Loucy (cell line): Measurements from ENCODE around the gene VAV1.
"Not testable (repeated sequence)": the region's sequence is repeated elsewhere in the genome, so short reads cannot be mapped to it uniquely, and the experiment has no call there.

Experiments
- H2AFZ ChIP-seq: fragments of 200-600 bp; sonication (generic); 2 replicates; pipeline ENCODE4 v1.6.0; 2016; ENCODE audit warnings: antibody characterized with exemption, mild to moderate bottlenecking, low read length, moderate library complexity
- H3F3A ChIP-seq: fragments of 200-600 bp; 2 replicates; pipeline ENCODE4 v1.6.0; 2016; ENCODE audit warnings: antibody characterized with exemption, low read depth, mild to moderate bottlenecking
- H3K27me3 ChIP-seq: fragments of 200-600 bp; sonication (generic); 2 replicates; pipeline ENCODE4 v1.6.1; 2014; ENCODE audit warnings: low read length, mild to moderate bottlenecking; ENCODE audit not compliant: insufficient read depth, poor library complexity, severe bottlenecking
- H3K36me3 ChIP-seq: fragments of 200-600 bp; sonication (generic); 2 replicates; pipeline ENCODE4 v1.6.1; 2016; ENCODE audit warnings: low read length; ENCODE audit not compliant: insufficient read depth
- H3K4me1 ChIP-seq: fragments of 200-600 bp; sonication (generic); 2 replicates; pipeline ENCODE4 v1.5.1; 2014; ENCODE audit warnings: low read length, mild to moderate bottlenecking; ENCODE audit not compliant: insufficient read depth, poor library complexity, severe bottlenecking
- H3K4me2 ChIP-seq: fragments of 200-600 bp; sonication (generic); 2 replicates; pipeline ENCODE4 v1.6.0; 2014; ENCODE audit warnings: antibody characterized with exemption, low read length, low read depth, mild to moderate bottlenecking; ENCODE audit not compliant: poor library complexity, severe bottlenecking
- H3K4me3 ChIP-seq: fragments of 200-600 bp; sonication (generic); 2 replicates; pipeline ENCODE4 v1.5.1; 2014; ENCODE audit warnings: low read length, mild to moderate bottlenecking, mixed read lengths; ENCODE audit not compliant: poor library complexity, severe bottlenecking
- H3K79me2 ChIP-seq: fragments of 200-600 bp; sonication (generic); 2 replicates; pipeline ENCODE4 v1.6.1; 2014; ENCODE audit warnings: low read length; ENCODE audit not compliant: insufficient read depth
- H3K9ac ChIP-seq: fragments of 200-600 bp; sonication (generic); 2 replicates; pipeline ENCODE4 v1.6.0; 2014; ENCODE audit warnings: mild to moderate bottlenecking, low read depth, low read length, moderate library complexity; ENCODE audit not compliant: poor library complexity, severe bottlenecking
- H3K9me2 ChIP-seq: fragments of 200-600 bp; sonication (generic); replicated peaks from 2 replicates; pipeline ENCODE4 v1.6.1; 2016; ENCODE audit warnings: low read depth, low read length, mixed read lengths
- H3K9me3 ChIP-seq: fragments of 200-600 bp; sonication (generic); 2 replicates; pipeline ENCODE4 v1.6.1; 2014; ENCODE audit warnings: mild to moderate bottlenecking, antibody characterized with exemption, low read length, low read depth; ENCODE audit not compliant: insufficient read depth
- H4K20me1 ChIP-seq: fragments of 200-600 bp; sonication (generic); 2 replicates; pipeline ENCODE4 v1.6.0; 2014; ENCODE audit warnings: antibody characterized with exemption, low read length, mild to moderate bottlenecking; ENCODE audit not compliant: insufficient read depth, poor library complexity, severe bottlenecking
- CTCF ChIP-seq: fragments of 200-600 bp; sonication (generic); conservative IDR thresholded peaks from 2 replicates; pipeline ENCODE4 v1.5.1; 2014; ENCODE audit warnings: mild to moderate bottlenecking, antibody characterized with exemption, low read length
- EZH2phosphoT487 ChIP-seq: fragments of 200-600 bp; IDR thresholded peaks from 2 replicates; pipeline ENCODE4 v1.6.1; 2018; ENCODE audit warnings: antibody characterized with exemption, mild to moderate bottlenecking, moderate library complexity, borderline replicate concordance

The VAV1 gene

GRCh38 chr19:6797646-6798045, 25.1 kb downstream of the VAV1 start:
- Histone ChIP-seq H3F3A (peaks cover 13% of the 10 kb centered on the region; the same call in 1 of the 2 replicates), H3K9me2 (no peaks in the 10 kb centered on the region), H3K4me2 (no peak overlapping the region), H3K9ac (no peak overlapping the region), H3K4me1 (peaks cover 22% of the 10 kb centered on the region), H3K27me3 (no peaks in the 10 kb centered on the region), H4K20me1 (peaks cover 41% of the 10 kb centered on the region), H3K36me3 (peaks cover 34% of the 10 kb centered on the region), H3K9me3 (no peaks in the 10 kb centered on the region), H3K4me3 (no peak overlapping the region), H2AFZ (no peak overlapping the region), H3K79me2 (peaks cover 85% of the 10 kb centered on the region)
- TF ChIP-seq CTCF (no peak), EZH2phosphoT487 (no peak)

GRCh38 chr19:6800160-6800790, 27.8 kb downstream of the VAV1 start:
- H2AFZ ChIP-seq, H3K27me3 ChIP-seq, H3K9me3 ChIP-seq, H3K9me2 ChIP-seq: not testable (repeated sequence)
- Histone ChIP-seq H3K4me1 (peaks cover 33% of the 10 kb centered on the region), H3K4me2 (peak overlapping the region; percentile 91), H3K79me2 (peaks cover 84% of the 10 kb centered on the region), H3K36me3 (peaks cover 13% of the 10 kb centered on the region; the same call in 1 of the 2 replicates), H3K4me3 (peak overlapping the region; percentile 73), H3K9ac (peak overlapping the region; percentile 83), H4K20me1 (peaks cover 18% of the 10 kb centered on the region), H3F3A (peaks cover 17% of the 10 kb centered on the region; the same call in 1 of the 2 replicates)

GRCh38 chr19:6800991-6801484, 28.5 kb downstream of the VAV1 start:
- H3K4me3 ChIP-seq: peak overlapping the region; percentile 73
- H3K9ac ChIP-seq: peak overlapping the region; percentile 83
- no peak for TF ChIP-seq EZH2phosphoT487
- no peak for TF ChIP-seq CTCF
- no peaks in the 10 kb centered on the region for H3K9me2 ChIP-seq
- peaks cover 11% of the 10 kb centered on the region; the same call in 1 of the 2 replicates for H3K36me3 ChIP-seq
- H4K20me1 ChIP-seq: peaks cover 15% of the 10 kb centered on the region
- H3K79me2 ChIP-seq: peaks cover 83% of the 10 kb centered on the region
- H3K27me3 ChIP-seq: no peaks in the 10 kb centered on the region
- H3F3A ChIP-seq: peaks cover 17% of the 10 kb centered on the region; the same call in 1 of the 2 replicates
- peaks cover 31% of the 10 kb centered on the region for H3K4me1 ChIP-seq
- no peaks in the 10 kb centered on the region for H3K9me3 ChIP-seq
- H3K4me2 ChIP-seq: peak overlapping the region; percentile 91
- no peak overlapping the region for H2AFZ ChIP-seq
